Parathyroid adenoma (tissue), 2 donors: ENCODE measurements around the gene TBX4.
"Not testable (repeated sequence)": the region's sequence is repeated elsewhere in the genome, so short reads cannot be mapped to it uniquely, and the experiment has no call there.

Source experiments
- H2AFZ ChIP-seq: fragments of 300-600 bp; sonication (generic); one replicate; pipeline ENCODE4 v1.7.0; 2017; ENCODE audit warnings: antibody characterized with exemption, mild to moderate bottlenecking
- H3K27ac ChIP-seq: fragments of 300-600 bp; sonication (generic); one replicate; pipeline ENCODE4 v1.7.0; 2017
- H3K27me3 ChIP-seq: fragments of 300-600 bp; sonication (generic); one replicate; pipeline ENCODE4 v1.7.0; 2017; ENCODE audit warnings: low read length; ENCODE audit not compliant: control insufficient read depth, insufficient read depth
- H3K36me3 ChIP-seq: fragments of 300-600 bp; sonication (generic); one replicate; pipeline ENCODE4 v1.7.0; 2017; ENCODE audit warnings: low read length; ENCODE audit not compliant: control insufficient read depth, insufficient read depth
- H3K4me1 ChIP-seq: fragments of 300-600 bp; sonication (generic); one replicate; pipeline ENCODE4 v1.7.0; 2017; ENCODE audit warnings: control low read depth
- H3K4me2 ChIP-seq: fragments of 300-600 bp; sonication (generic); one replicate; pipeline ENCODE4 v1.7.0; 2017; ENCODE audit warnings: low read length
- H3K4me3 ChIP-seq: fragments of 300-600 bp; sonication (generic); one replicate; pipeline ENCODE4 v1.7.0; 2017; ENCODE audit warnings: low read depth, low read length
- H3K79me2 ChIP-seq: fragments of 300-600 bp; sonication (generic); one replicate; pipeline ENCODE4 v1.7.0; 2017; ENCODE audit warnings: control low read depth
- H3K9ac ChIP-seq: fragments of 300-600 bp; sonication (generic); one replicate; pipeline ENCODE4 v1.7.0; 2017; ENCODE audit warnings: mild to moderate bottlenecking
- H3K9me3 ChIP-seq: fragments of 300-600 bp; sonication (generic); one replicate; pipeline ENCODE4 v1.7.0; 2017; ENCODE audit warnings: low read length; ENCODE audit not compliant: control insufficient read depth
- TF ChIP-seq, protein P1 (sequence below): fragments of 300-600 bp; sonication (generic); IDR thresholded peaks from one replicate; pipeline ENCODE4 v1.7.0; 2017; ENCODE audit warnings: antibody characterized with exemption, mild to moderate bottlenecking
- donor health status: primary hyperparathyroidism.

The TBX4 gene

DNA sequence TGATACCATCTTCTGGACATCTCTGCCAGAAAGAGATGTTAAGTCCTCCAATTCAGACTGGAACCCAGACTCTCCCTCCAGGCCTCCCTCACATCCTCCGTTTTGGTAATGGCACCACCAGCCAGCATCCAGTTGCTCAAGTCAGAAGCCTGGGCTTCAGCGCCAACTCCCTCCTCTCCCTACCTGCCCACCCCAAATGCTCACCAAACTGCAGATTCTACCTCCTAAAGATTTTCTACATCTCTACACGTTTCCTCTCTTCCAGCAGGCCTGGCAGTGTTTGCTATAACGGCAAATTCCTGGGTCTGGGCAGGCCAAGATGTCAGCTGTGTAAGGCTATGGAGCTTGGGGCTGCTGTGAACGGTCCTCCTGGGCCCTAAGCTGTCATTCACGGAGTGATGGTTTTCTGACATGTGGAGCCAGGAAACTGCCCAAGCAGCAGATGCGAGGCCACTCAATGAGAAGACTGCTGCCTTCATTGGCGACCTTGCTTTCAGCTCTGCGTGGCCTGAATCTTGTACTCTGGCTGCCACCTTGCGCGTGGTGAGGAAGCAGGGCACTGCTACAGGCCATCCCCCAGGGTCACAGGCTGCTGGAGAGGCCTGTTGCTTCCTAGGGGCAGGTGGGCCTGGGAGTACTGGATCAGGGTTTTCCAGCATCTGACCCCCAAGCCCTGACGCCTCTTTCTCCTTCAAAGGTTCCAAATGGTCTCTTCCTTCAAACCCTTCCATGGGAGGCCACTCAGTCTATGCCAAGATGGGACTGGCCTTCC is 37.7 kb downstream of the TBX4 start:
- H3K4me1 ChIP-seq = no peaks in the 10 kb centered on the region
- no peaks in the 10 kb centered on the region for H3K36me3 ChIP-seq
- no peak overlapping the region for H2AFZ ChIP-seq
- H3K9ac ChIP-seq = no peak overlapping the region
- H3K9me3 ChIP-seq = no peaks in the 10 kb centered on the region
- H3K27ac ChIP-seq = no peak overlapping the region
- TF ChIP-seq, protein P1, sequence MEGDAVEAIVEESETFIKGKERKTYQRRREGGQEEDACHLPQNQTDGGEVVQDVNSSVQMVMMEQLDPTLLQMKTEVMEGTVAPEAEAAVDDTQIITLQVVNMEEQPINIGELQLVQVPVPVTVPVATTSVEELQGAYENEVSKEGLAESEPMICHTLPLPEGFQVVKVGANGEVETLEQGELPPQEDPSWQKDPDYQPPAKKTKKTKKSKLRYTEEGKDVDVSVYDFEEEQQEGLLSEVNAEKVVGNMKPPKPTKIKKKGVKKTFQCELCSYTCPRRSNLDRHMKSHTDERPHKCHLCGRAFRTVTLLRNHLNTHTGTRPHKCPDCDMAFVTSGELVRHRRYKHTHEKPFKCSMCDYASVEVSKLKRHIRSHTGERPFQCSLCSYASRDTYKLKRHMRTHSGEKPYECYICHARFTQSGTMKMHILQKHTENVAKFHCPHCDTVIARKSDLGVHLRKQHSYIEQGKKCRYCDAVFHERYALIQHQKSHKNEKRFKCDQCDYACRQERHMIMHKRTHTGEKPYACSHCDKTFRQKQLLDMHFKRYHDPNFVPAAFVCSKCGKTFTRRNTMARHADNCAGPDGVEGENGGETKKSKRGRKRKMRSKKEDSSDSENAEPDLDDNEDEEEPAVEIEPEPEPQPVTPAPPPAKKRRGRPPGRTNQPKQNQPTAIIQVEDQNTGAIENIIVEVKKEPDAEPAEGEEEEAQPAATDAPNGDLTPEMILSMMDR = no peak
- H3K79me2 ChIP-seq = no peaks in the 10 kb centered on the region
- no peak overlapping the region for H3K4me2 ChIP-seq
- H3K27me3 ChIP-seq = no peaks in the 10 kb centered on the region
- H3K4me3 ChIP-seq = no peak overlapping the region

DNA sequence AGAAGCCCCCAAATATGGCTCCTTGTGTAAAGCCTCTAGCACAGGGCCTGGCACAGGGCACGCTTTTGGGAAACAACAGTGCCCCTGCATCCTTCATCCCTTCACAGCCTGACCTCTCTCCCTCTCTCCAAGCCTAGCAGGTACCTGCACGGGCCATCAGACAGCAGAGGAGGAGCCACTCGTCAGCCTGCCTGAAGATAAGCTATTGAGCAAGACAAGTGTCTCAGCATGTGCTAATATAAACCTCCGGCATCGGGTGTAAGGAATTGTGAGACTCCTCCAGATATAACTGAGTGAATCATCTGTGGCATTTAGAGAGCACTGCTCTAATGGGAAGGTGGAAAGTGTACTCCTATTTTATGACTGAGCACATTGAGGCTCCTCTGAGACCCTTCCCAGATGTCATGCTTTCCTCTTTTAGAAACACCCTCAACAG is 38.3 kb downstream of the TBX4 start:
- H3K36me3 ChIP-seq = no peaks in the 10 kb centered on the region
- no peaks in the 10 kb centered on the region for H3K4me1 ChIP-seq
- H3K27me3 ChIP-seq = no peaks in the 10 kb centered on the region
- H3K4me3 ChIP-seq = no peak overlapping the region
- TF ChIP-seq, protein P1 = no peak
- no peak overlapping the region for H3K27ac ChIP-seq
- H3K9ac ChIP-seq = no peak overlapping the region
- H2AFZ ChIP-seq = no peak overlapping the region
- H3K4me2 ChIP-seq = no peak overlapping the region
- H3K79me2 ChIP-seq = no peaks in the 10 kb centered on the region
- no peaks in the 10 kb centered on the region for H3K9me3 ChIP-seq

DNA sequence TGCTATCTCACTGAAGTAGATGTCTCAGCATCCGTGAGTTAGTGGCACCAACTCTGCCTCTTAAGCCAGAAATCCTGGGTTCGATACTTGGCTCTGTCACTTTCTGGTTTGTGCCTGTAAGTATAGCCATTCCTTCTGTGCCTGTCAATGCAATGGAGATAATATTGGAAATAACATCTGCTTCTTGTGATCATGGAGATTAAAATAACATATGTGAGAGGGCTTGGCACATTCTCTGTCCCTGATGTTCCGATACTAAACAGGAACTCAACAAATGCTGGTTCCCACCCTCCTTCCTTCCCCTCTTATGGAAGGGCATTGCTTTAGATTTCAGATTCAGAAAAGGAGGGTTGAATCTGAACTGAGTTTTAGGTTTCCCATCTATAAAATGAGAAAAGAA is 39.8 kb downstream of the TBX4 start:
- no peaks in the 10 kb centered on the region for H3K4me1 ChIP-seq
- no peak overlapping the region for H2AFZ ChIP-seq
- TF ChIP-seq, protein P1 = no peak
- H3K9ac ChIP-seq = no peak overlapping the region
- H3K27me3 ChIP-seq = no peaks in the 10 kb centered on the region
- H3K36me3 ChIP-seq = no peaks in the 10 kb centered on the region
- no peak overlapping the region for H3K27ac ChIP-seq
- H3K79me2 ChIP-seq = no peaks in the 10 kb centered on the region
- no peak overlapping the region for H3K4me3 ChIP-seq
- no peaks in the 10 kb centered on the region for H3K9me3 ChIP-seq
- H3K4me2 ChIP-seq = no peak overlapping the region

DNA sequence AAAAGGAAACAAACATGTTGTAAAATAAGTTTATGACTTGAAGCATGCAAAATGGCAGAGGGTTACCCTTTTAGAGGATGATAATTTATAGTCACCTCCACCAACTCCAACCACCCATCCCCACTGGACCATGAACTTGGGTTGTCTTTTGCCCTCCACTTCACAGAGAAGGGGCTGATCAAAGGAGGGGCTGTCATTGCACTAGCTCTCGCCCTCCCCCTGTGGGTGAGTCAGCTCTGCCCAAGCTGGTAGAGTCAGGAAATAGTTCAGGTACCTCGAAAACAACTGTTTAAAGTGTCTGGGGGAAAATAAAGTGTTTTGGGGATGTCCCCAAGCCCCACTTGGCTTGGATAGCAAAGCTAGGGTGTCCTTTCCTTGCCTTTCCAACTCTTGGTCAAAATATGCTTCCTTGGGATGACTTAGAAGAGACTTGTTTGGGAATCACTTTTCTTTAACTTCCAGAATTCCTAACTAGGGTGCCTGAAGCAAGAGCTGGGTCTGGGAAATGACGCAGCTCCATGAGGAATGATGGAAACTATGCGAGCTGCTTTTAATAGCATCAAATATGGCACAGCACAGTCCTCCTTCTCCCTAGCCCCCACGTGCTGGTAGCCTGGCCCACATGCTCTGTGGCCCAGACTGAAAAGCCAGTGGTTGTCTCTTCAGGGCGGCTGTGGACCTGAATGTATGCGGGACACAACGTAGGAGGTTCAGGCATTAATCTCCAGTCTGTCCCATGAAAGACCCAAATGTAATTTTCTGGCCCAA is 40.7 kb downstream of the TBX4 start:
- Histone ChIP-seq H3K27ac (no peak overlapping the region), H3K27me3 (no peaks in the 10 kb centered on the region), H3K9ac (no peak overlapping the region), H3K4me1 (no peaks in the 10 kb centered on the region), H3K4me3 (no peak overlapping the region), H2AFZ (no peak overlapping the region), H3K36me3 (no peaks in the 10 kb centered on the region), H3K4me2 (no peak overlapping the region), H3K9me3 (no peaks in the 10 kb centered on the region), H3K79me2 (no peaks in the 10 kb centered on the region)
- TF ChIP-seq, protein P1 = no peak

DNA sequence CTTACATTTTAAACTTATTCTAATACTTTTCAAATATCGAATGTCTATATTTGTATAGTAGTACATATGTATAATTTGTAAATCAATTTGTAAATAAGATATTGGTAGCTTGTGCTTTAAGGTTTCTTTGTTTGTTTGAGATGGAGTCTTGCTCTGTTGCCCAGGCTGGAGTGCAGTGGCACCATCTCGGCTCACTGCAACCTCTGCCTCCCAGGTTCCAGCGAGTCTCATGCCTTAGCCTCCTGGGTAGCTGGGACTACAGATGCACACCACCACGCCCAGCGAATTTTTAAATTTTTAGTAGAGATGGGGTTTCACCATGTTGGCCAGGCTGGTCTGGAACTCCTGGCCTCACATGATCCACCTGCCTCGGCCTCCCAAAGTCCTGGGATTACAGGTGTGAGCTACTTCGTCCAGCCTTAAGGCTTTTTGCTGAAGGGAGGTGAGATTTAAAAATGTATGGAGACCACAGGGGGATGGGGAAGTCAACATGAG is 41.7 kb downstream of the TBX4 start:
- H3K4me2 ChIP-seq, H3K79me2 ChIP-seq, H2AFZ ChIP-seq, H3K4me1 ChIP-seq, H3K36me3 ChIP-seq, H3K9me3 ChIP-seq, H3K27ac ChIP-seq, H3K9ac ChIP-seq, H3K4me3 ChIP-seq, H3K27me3 ChIP-seq: not testable (repeated sequence)
